NB4 (cell line): ENCODE measurements around the gene ADGRG1.

Experiments used
- POLR2A ChIP-seq: IDR thresholded peaks from 2 replicates; pipeline ENCODE4 v1.6.1; 2011; ENCODE audit warnings: mild to moderate bottlenecking; ENCODE audit not compliant: insufficient read length; ENCODE audit errors: extremely low read depth
- TF ChIP-seq, protein P1 (sequence below): IDR thresholded peaks from one replicate; pipeline ENCODE4 v1.5.1; 2012; ENCODE audit warnings: low read depth, low read length
- TF ChIP-seq, protein P2 (sequence below): IDR thresholded peaks from 2 replicates; pipeline ENCODE4 v1.6.1; 2011; ENCODE audit warnings: low read depth, low read length

DNA sequence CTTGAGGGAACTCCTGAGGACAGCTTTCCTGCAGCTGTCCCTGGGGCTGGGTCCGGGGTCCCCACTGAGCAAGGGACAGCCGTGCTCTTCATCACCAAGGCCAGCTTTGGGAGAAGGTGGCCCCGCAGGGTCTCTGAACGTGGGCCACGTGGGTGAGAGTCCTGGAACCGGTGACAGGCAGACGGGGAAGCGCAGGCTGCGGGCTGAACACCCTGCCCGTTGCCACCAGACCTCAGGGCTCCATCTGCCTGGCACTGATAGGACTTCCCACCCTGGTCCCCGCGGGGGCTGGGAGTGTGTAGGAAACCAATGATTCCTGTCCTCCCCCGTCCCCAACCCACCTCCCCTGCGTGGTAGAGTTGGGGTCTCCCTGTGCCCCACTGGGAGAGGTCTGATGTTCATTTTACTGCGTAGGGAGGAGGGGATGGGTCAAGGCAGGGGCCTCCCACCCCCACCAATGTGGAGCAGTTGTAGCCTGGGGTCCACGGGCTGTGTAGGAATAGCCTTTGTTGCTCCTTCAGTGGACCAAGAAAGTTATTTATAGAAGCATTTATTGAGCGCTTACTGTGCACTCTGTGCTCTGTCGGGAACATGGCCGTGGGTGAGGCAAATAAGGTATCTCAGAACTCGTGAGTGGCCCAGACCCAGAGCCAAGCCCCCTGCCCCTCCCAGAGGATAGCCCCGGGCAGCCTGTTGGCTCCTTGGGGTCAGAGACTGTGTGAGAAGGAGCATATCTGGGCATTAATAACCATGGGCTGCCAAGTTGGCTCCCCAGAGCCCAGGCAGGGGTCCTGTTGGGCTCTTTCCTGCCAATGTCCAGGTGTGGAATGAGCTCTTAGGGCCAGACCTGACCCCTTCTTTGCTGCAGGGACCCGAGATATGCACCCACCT, 1.3 kb downstream of the ADGRG1 start:
- TF ChIP-seq, protein P1, sequence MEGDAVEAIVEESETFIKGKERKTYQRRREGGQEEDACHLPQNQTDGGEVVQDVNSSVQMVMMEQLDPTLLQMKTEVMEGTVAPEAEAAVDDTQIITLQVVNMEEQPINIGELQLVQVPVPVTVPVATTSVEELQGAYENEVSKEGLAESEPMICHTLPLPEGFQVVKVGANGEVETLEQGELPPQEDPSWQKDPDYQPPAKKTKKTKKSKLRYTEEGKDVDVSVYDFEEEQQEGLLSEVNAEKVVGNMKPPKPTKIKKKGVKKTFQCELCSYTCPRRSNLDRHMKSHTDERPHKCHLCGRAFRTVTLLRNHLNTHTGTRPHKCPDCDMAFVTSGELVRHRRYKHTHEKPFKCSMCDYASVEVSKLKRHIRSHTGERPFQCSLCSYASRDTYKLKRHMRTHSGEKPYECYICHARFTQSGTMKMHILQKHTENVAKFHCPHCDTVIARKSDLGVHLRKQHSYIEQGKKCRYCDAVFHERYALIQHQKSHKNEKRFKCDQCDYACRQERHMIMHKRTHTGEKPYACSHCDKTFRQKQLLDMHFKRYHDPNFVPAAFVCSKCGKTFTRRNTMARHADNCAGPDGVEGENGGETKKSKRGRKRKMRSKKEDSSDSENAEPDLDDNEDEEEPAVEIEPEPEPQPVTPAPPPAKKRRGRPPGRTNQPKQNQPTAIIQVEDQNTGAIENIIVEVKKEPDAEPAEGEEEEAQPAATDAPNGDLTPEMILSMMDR: no peak
- TF ChIP-seq POLR2A: no peak
- TF ChIP-seq, protein P2, sequence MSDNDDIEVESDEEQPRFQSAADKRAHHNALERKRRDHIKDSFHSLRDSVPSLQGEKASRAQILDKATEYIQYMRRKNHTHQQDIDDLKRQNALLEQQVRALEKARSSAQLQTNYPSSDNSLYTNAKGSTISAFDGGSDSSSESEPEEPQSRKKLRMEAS: no peak
